ENCODE results near the gene POU2AF3.

POU2AF3 gene

GRCh38 chr11:111329306-111330204 lies 31.2 kb downstream of the POU2AF3 start:
- no peak for DNase-seq

DNA sequence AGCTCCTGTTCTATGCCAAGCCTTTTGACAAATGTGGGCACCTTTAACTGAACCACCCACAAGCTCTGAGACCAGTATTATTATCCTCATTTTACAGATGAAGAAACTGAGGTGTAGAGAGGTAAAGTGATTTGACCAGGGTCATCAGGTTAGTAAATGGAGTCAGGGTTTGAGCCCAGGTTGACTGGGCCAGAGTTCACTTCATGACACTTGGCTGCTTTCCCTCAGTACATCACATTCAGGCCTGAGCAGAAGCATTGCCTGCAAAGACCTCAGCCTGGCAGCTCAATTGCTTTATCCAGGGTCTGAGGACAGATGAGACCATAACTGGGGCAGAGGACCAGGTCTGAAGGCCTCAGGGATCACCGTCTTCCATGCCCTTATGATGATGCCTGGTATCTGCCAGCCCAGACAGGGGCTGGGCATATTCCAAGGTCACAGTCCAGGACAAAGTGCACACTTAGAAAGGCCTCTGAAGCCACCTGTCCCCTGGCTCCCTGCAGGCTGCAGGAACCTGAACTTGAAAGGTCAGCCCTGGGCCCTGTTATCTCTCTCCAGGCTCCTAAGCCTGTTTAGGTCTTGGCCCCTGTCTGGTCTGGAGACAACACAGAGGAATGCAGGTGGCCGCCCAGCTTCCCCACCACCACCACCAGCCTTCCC lies 32.0 kb downstream of the POU2AF3 start:
- no peak for DNase-seq

DNA sequence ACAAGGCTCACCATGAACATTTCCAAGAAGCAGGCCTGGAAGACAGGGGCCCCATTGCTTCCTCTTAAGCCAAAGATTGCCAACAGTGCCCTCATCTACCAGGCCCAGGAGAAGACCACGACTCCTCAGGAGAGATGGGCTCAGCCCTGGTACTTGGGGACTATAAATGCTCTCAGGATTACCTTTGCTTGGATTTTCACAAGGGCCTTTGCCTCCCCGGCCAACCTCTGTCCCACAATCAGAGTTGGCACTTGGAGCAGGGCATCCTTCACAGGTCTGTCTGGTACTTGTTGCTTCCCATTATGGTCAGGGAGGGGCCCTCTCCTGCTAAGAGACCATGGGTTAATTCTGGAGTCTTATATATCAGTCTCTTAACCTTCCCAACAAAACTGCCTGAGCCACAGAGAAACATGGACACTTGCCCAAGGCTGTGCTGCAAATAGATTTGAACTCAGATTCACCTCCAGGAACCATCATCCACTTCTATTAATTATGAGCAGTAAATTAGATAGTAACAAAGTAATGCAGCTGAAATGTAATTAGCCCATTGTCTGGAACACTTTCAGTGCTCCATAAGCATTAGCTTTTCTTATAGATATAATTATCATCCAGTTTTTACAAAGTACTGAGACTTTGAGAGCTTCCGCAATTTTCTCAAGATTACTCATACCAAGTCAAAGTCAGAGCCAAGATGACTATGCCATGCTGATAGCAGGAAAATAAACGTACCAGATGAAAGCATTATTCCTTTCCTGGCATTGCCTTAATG lies 33.5 kb downstream of the POU2AF3 start:
- no peak for DNase-seq

- no peak for DNase-seq
Measured at GRCh38 chr11:111334532-111335502, 36.5 kb downstream of the POU2AF3 start.

DNA sequence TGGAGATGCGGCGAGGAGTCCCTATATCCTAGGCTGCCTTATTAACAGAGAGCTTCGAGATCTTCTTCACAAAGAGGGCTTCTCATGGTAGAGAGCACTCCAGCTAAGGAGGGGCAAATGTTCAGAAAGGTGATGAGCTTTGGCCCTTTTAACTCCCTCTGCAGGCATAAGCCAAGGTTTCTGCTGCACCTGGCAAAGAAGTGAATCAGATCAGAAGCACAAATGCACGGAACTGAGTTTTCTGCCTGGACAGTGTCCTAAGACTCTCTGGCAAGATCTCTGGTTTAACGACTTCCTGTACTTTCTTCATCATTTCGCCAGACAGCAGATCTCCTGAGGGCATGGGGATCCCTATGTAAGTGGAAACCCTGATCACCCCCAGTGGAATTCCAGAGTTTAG lies 37.2 kb downstream of the POU2AF3 start:
- no peak for DNase-seq

DNA sequence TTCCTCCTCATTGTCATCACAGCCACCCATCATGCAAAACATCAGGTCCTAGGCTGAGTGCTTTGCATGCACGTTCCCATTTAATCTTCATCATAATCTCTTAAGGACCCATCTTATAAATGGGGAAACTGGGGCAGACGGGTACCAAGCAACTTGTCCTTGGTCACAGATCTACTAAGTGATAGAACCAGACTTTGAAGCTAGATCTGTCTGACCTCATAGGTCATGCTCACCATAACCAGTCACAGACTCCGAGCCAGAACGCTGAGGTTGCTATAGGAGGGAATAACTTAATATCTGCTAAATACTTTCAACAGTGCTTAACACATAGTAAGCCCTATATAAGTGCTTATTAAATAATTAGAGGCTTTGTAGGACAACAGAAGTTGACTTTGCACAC lies 37.7 kb downstream of the POU2AF3 start:
- DNase-seq: no peak

DNA sequence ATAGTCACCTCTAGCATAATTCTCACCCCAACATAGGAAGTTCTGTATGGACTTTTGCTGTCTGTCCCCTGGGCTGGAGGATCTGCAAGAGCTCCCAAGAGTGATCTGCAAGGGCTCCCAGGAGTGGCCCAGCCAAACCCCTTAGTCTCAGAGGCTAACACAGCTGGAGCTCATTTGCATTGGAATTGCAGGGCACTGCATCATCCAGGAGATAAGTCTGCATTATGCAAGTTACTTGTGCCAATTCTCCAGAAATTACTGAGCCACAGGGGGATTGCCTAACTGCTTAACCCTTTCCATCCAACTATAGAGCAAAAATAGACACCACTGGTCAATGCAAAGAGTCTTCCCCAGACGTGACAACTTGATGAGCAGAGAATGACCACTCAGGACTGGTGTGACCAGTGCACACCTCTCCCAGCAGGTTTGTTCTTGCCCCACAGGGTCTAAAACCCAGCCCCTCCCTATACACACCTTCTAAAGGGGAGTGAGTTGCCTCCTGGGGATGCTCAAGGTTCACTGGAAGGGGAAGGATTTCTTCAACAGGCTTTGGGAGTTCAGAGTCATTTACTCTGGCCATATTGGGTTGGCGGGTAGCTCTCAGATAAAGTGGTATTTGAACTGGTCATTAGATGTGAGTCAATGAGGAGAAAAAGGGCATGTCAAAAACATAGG lies 38.4 kb downstream of the POU2AF3 start:
- DNase-seq: no peak

DNA sequence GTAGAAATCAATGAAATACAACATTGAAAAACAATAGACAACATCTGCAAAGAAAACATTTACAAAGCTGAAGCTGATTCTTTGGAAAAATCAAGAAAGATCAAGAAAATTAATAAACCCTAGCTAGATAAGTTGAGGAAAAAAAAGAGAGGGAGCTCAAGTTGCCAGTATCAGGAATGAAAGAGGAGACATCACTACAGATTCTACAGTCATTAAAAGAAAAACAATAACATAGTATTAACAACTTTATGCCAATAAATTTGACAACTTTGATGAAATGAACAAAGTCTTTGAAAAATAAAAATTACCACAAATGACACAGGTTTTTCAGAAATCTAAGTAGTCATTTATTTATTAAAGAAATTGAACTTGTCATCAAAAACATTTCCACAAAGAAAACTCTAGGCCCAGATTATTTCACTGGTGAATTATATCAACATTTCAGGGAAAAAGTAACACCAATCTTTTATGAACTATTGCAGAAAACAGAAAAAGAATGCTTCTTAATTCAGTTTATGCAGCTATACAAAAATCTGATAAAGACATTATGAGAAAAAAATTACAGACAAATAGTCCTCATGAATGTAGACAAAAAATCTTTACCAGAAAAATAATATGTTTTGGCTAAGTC lies 41.5 kb downstream of the POU2AF3 start:
- no peak for DNase-seq

DNA sequence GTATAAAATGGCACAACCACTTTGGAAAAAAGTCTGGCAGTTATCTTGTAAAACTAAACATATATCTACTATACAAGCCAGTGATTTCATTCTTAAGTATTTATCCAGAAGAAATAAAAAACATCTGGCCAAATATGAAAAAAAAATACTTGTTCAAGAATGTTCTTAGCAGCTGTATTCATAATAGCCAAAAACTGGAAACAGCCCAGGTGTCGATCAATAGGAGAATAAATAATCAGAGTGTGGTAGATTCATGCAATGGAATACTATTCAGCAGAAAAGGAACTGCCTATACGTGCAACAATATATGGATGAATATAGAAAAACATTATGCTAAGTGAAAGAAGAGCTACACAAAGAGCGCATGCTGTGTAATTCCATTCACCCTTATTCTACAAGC lies 44.0 kb downstream of the POU2AF3 start:
- DNase-seq: no peak

DNA sequence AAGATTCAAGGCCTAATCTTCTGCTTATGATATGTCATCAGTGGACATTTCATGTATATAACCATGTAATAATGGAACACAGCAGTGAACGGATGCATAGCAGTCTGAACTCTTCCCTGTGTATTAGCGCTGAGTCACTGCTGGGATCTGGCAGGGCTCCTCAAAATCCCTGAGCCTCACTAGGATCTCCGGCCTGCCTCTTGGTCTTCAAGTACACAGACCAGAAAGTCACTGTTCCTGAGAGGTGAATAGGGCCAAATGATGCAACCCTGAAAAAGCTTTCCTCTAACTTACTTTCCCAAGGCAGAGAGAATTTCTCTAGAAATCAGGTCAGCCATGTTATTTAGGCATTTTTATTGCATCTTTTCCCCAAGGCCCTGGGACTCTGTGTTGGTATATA lies 45.7 kb downstream of the POU2AF3 start:
- no peak for DNase-seq

DNA sequence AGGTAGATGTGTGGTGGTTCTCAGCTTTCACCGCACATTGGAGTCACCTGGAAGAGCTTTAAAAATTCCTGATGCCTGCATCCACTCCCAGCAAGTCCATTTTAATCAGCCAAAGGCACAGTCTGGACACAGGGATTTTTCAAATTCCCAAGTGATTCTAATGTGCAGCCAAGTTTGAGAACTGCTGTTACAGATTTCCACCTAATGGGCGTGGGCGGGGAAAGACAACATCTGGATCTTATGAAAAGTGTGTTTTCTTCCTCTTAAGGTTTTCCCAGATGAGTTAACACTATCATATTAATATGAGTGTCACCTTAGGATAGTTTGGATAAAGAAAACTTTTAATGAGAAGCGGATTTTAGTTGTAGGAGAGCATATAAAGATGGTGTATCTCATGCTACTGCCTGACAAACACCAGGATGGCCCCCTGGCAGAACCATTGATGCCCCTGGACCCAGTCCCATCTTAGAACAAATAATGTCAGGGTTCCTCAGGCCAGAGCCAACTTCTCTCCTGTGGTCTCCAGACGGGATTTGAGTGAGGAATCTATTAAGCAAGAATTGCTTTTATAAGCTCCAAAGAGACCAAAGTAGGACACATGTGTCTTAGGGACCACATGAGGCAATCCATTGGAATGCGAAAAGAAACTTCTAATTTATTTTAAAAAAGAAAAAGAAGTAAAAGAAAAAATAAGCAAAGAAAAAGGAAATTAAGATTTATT lies 48.8 kb downstream of the POU2AF3 start:
- no peak for DNase-seq

GRCh38 chr11:111347723-111348115 lies 49.4 kb downstream of the POU2AF3 start:
- DNase-seq: no peak

DNA sequence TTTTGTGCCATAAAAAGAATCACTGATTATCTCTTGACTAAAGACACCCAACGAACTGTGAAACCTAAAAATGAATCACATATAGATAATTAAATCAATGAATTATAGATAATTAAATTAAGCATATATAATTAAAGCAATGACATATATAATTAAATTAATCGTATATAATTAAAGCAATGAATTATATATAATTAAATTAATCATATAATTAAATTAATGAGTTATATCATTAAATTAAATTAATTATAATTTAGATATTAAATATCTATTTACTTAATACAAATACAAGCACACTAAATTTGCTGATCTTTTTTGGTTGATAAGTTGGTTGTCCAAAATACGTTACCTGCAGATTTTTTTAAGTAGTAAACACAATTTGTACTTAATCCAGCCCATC lies 49.8 kb downstream of the POU2AF3 start:
- DNase-seq: no peak

GRCh38 chr11:111349191-111349695 lies 50.9 kb downstream of the POU2AF3 start:
- DNase-seq: no peak

DNA sequence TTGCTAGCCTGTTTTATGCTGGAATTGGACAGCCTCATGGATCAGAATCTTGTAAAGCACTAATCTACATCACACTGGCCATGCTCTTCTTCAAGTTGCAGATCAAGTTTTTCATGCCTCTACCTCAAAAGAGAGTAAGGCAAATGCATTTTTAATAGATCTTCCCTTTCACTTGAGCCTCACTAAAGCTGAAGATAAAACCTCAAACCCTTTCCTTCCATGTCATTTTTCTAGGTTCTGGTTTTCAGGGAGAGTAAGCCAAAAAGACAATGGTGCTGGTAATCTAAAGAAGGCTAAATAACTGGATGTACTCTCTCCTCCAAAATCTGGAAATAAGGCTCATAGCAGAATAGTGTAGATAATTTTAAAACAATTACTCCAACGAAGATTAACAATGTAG lies 52.5 kb downstream of the POU2AF3 start:
- DNase-seq: no peak

GRCh38 chr11:111351374-111352055 lies 53.2 kb downstream of the POU2AF3 start:
- no peak for DNase-seq

GRCh38 chr11:111352231-111352746 lies 53.9 kb downstream of the POU2AF3 start:
- DNase-seq: no peak

DNA sequence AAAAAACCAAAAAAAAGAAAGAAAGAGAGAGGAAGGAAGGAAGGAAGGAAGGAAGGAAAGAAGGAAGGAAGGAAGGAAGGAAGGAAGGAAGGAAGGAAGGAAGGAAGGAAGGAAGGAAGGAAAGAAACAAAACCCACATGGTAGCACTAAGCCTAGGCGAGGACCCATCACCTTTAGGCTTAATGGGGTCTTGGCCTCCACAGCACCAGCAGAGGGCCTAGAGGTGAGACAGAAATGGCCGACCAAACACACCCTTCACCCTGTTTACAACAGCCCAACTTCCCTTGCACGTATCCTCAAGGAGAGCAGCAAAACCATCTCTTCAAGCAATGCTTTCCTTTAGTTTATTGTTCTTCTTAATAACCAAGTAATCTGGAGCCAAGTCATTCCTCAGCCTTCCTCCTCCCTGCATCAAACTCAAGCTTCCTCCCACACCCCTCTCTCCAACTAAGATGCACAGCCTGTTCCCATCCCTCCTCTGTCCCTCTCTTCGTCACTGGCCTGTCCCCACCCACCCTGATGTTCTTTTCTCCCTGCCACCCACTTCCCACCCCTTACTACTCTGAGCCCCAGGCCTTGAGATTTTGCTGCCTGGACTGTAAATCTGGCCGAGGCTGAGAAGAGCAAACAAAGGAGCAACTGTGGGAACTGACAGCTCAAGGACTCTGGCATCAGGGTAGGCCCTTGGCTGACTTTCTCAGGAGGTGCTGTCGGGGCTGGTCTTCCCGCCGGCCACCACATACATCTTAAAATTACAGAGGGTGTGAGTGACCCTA lies 54.8 kb downstream of the POU2AF3 start:
- no peak for DNase-seq
